Endothelial cell of umbilical vein (primary cell): ENCODE data around the gene RNF186. TPM values are rescaled to one million over a fixed set of nuclear protein-coding genes. Genes with fewer than 3 reads are reported as not detected.
A peak's percentile ranks its signal among the peaks of the same experiment; 100 is the strongest.

Experiments used
- BruUV-seq: library from RNA; stranded (reverse); fragments of 400-500 nt; replicated peaks from 2 replicates; lab custom pipeline; 2021; lab: Mats Ljungman, UMichigan
- CTCF ChIA-PET: fragments of 300-600, 350-600 bp; sonication (Branson Sonifier 250); formaldehyde crosslinking; loops from one replicate; lab custom pipeline; 2021; ENCODE audit warnings: antibody characterized with exemption, inconsistent platforms; lab: Charles Lee
- POLR2A ChIA-PET: fragments of 300-600, 350-600 bp; sonication (Branson Sonifier 250); formaldehyde crosslinking; loops from one replicate; lab custom pipeline; 2021; ENCODE audit warnings: antibody characterized with exemption, inconsistent platforms; lab: Charles Lee
- DNase-seq: peaks from one replicate; pipeline ENCODE4 v3.0.0-alpha.2; 2011; ENCODE audit warnings: low read depth, low spot score
- FAIRE-seq: peaks from 2 replicates; lab custom pipeline; 2011; peaks lifted over from hg19 to GRCh38; lab: Jason Lieb, UNC
- H2AFZ ChIP-seq: 2 replicates; pipeline ENCODE4 v1.6.0; 2012; ENCODE audit warnings: low read depth, low read length, control low read depth, inconsistent platforms
- H3K27ac ChIP-seq: 2 replicates; pipeline ENCODE4 v1.5.1; 2011; ENCODE audit warnings: low read depth, mild to moderate bottlenecking, control low read depth, low read length, moderate library complexity; ENCODE audit not compliant: insufficient read depth
- H3K27me3 ChIP-seq, 2 experiments: 2 replicates each; pipeline versions ENCODE4 v1.6.0 to v1.6.1; 2011; ENCODE audit warnings: low read length in 2 of 2, mixed read lengths in 1 of 2; ENCODE audit not compliant: control insufficient read depth in 2 of 2, insufficient read depth in 2 of 2
- H3K36me3 ChIP-seq, 2 experiments: 2 replicates in 1 of 2; 3 replicates in 1 of 2; pipeline ENCODE4 v1.5.1; 2011; ENCODE audit warnings: low read length in 2 of 2, mild to moderate bottlenecking in 1 of 2, moderate library complexity in 1 of 2; ENCODE audit not compliant: control insufficient read depth in 2 of 2, insufficient read depth in 2 of 2; ENCODE audit errors: extremely low read depth in 1 of 2
- H3K4me1 ChIP-seq: 3 replicates; pipeline ENCODE4 v1.5.1; 2011; ENCODE audit warnings: mild to moderate bottlenecking, low read length; ENCODE audit not compliant: control insufficient read depth, insufficient read depth; ENCODE audit errors: extremely low read depth
- H3K4me2 ChIP-seq: 2 replicates; pipeline ENCODE4 v1.6.1; 2011; ENCODE audit warnings: low read length, control low read depth, mixed read lengths; ENCODE audit not compliant: insufficient read depth
- H3K4me3 ChIP-seq, 3 experiments: fragments of 200-600 bp in 1 of 3; sonication (generic), shearing (Covaris generic) in 1 of 3; replicated peaks in 1 of 3; 2 replicates each; pipeline ENCODE4 v1.5.1; 2011 to 2016; ENCODE audit warnings: control low read depth in 3 of 3, low read length in 3 of 3, mild to moderate bottlenecking in 2 of 3, inconsistent platforms in 1 of 3, low read depth in 1 of 3, moderate library complexity in 1 of 3; ENCODE audit not compliant: insufficient read depth in 1 of 3
- H3K79me2 ChIP-seq: 2 replicates; pipeline ENCODE4 v1.6.0; 2012; ENCODE audit warnings: low read length, inconsistent platforms; ENCODE audit not compliant: control insufficient read depth, insufficient read depth
- H3K9ac ChIP-seq: replicated peaks from 2 replicates; pipeline ENCODE3; 2011; ENCODE audit warnings: low read length, control low read depth; ENCODE audit not compliant: insufficient read depth; ENCODE audit errors: extremely low read depth
- H3K9me1 ChIP-seq: replicated peaks from 3 replicates; pipeline ENCODE4 v1.6.0; 2011; ENCODE audit warnings: mild to moderate bottlenecking, low read length; ENCODE audit not compliant: control insufficient read depth, insufficient read depth; ENCODE audit errors: extremely low read depth
- H3K9me3 ChIP-seq: replicated peaks from 2 replicates; pipeline ENCODE4 v1.5.1; 2012; ENCODE audit warnings: low read length, inconsistent platforms; ENCODE audit not compliant: control insufficient read depth, insufficient read depth
- H4K20me1 ChIP-seq: replicated peaks from 2 replicates; pipeline ENCODE3; 2011; ENCODE audit warnings: mild to moderate bottlenecking, low read length; ENCODE audit not compliant: control insufficient read depth, insufficient read depth; ENCODE audit errors: extremely low read depth
- EZH2 ChIP-seq: IDR thresholded peaks from 2 replicates; pipeline ENCODE4 v1.6.1; 2012; ENCODE audit warnings: borderline replicate concordance, low read depth, mild to moderate bottlenecking, moderate library complexity, low read length, inconsistent platforms; ENCODE audit not compliant: severe bottlenecking
- FOS ChIP-seq: IDR thresholded peaks from 2 replicates; pipeline ENCODE4 v1.6.1; 2011; ENCODE audit warnings: mild to moderate bottlenecking, low read length, moderate library complexity, borderline replicate concordance; ENCODE audit not compliant: insufficient read depth
- GATA2 ChIP-seq: IDR thresholded peaks from 2 replicates; pipeline ENCODE4 v1.7.0; 2011; ENCODE audit warnings: low read depth, mild to moderate bottlenecking, moderate library complexity, mixed read lengths, low read length; ENCODE audit not compliant: insufficient read length, insufficient read depth
- JUN ChIP-seq: IDR thresholded peaks from 2 replicates; pipeline ENCODE4 v1.6.1; 2011; ENCODE audit warnings: borderline replicate concordance, low read depth; ENCODE audit not compliant: insufficient read length, insufficient read depth
- MAX ChIP-seq: IDR thresholded peaks from 2 replicates; pipeline ENCODE4 v1.6.1; 2011; ENCODE audit not compliant: insufficient read depth, insufficient read length
- MYC ChIP-seq: IDR thresholded peaks from one replicate; pipeline ENCODE4 v1.6.1; 2011; ENCODE audit warnings: mild to moderate bottlenecking, low read depth, low read length
- POLR2A ChIP-seq: IDR thresholded peaks from 2 replicates; pipeline ENCODE4 v1.6.1; 2012; ENCODE audit warnings: low read depth, mild to moderate bottlenecking, control low read depth, low read length
- dilution Hi-C: fragments of 300-500 bp; cut with MboI; formaldehyde crosslinking; loops from one replicate; pipeline ENCODE4 v1.15.0; 2019; ENCODE audit warnings: low sequenced_read_pairs; ENCODE audit not compliant: extremely low pct_ligation_motif_present
- intact Hi-C: fragments of 100-400 bp; cut with micrococcal nuclease; formaldehyde crosslinking; loops from one replicate; pipeline ENCODE4 v1.10.0; 2022
- polyA plus RNA-seq, 4 experiments: library from polyadenylated mRNA; depleted of rRNA in 3 of 4; stranded (reverse) in 3 of 4; unstranded in 1 of 4; fragments of >200 nt; gene quantifications; 2 replicates each; pipeline versions ENCODE4 v1.2.1 to v1.2.3, GENCODE V29; 2011 to 2012; ENCODE audit warnings: missing spikeins in 1 of 4
- total RNA-seq: library from RNA; stranded (reverse); gene quantifications from 2 replicates; pipeline ENCODE4 v1.2.3, GENCODE V29; 2021
- TF ChIP-seq, protein P1 (sequence below), 2 donors: IDR thresholded peaks; 1 replicate in 1 of 2; 2 replicates in 1 of 2; pipeline ENCODE4 v1.5.1; 2011; ENCODE audit warnings: low read length in 2 of 2, mild to moderate bottlenecking in 2 of 2, moderate library complexity in 2 of 2, control low read depth in 1 of 2, inconsistent platforms in 1 of 2, low read depth in 1 of 2; ENCODE audit not compliant: insufficient read depth in 1 of 2; ENCODE audit errors: extremely low read depth in 1 of 2

RNF186 gene
- total and polyA plus RNA-seq, 2 donors (not counting 3 experiments of a cell fraction or from before 2014, with no cell fraction given), result not detected

DNA sequence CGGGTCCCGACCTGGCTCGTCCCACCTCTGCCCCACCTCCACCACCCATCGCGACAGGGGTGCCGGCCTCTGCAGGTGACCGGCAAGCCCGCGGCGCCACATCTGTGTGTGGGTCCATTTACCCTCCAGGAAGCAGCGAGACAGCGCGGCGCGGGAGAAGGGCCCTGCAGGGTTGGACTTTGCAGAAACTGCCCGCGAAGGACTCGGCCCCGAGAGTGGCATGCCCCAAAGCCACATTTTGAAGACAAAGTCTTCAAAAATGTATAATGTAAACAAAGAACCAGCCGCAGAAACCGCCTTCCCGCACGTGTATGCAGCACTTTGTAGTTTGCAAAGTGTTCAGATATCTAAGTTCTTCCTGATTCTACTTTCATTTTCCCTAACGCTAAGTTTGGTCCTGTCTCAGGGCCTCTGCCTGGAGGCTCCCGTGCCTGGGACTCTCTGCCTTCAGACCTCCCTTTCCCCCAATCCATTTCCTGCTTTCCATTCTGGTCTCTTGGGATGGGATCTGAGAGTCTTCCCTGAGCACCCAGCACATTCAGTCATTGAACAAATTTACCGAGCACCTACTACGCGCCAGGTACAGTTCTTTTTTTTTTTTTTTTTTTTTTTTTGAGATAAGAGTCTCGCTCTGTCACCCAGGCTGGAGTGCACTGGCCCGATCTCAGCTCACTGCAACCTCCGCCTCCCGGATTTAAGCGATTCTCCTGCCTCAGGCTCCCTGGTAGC is 14.8 kb downstream of the RNF186 start:
- no TSS peak for BruUV-seq

More for the DNA sequence above, 14.8 kb downstream of the RNF186 start:
- dilution Hi-C loops, result no loop called here
- H3K9me3 ChIP-seq, result no peaks in the 10 kb centered on the region
- H4K20me1 ChIP-seq, result no peaks in the 10 kb centered on the region
- peaks cover 9% of the 10 kb centered on the region for H3K4me1 ChIP-seq
- H3K4me2 ChIP-seq, result peak overlapping the region; percentile 60
- H3K36me3 ChIP-seq, result no peaks in the 10 kb centered on the region
- intact Hi-C loops, result loop anchor here (2.0 kb wide), 1 partner anchor 83 kb away; the partner anchor contains the start of gene OTUD3
- POLR2A ChIA-PET, result interaction anchor here (0.9 kb wide), 1 partner anchor 34 kb away, joined by 3 read pairs; no protein-coding TSS in a partner anchor
- H3K27ac ChIP-seq, result peak overlapping the region; percentile 15
- TF ChIP-seq MYC (no peak), FOS (no peak), POLR2A (no peak), JUN (no peak), GATA2 (no peak), MAX (no peak), EZH2 (no peak)
- TF ChIP-seq, protein P1, sequence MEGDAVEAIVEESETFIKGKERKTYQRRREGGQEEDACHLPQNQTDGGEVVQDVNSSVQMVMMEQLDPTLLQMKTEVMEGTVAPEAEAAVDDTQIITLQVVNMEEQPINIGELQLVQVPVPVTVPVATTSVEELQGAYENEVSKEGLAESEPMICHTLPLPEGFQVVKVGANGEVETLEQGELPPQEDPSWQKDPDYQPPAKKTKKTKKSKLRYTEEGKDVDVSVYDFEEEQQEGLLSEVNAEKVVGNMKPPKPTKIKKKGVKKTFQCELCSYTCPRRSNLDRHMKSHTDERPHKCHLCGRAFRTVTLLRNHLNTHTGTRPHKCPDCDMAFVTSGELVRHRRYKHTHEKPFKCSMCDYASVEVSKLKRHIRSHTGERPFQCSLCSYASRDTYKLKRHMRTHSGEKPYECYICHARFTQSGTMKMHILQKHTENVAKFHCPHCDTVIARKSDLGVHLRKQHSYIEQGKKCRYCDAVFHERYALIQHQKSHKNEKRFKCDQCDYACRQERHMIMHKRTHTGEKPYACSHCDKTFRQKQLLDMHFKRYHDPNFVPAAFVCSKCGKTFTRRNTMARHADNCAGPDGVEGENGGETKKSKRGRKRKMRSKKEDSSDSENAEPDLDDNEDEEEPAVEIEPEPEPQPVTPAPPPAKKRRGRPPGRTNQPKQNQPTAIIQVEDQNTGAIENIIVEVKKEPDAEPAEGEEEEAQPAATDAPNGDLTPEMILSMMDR (IDR thresholded peaks at IDR 0.05; ENCODE audit: extremely low read depth in 1 of 2, insufficient read depth in 1 of 2, low read depth in 1 of 2, low read length in 2 of 2), result no peak
- H3K79me2 ChIP-seq, result no peaks in the 10 kb centered on the region
- H3K4me3 ChIP-seq, result peak overlapping the region; percentile 31 to 72 (median 69)
- FAIRE-seq (peak; percentile 60), DNase-seq (peak; percentile 60)
- peak overlapping the region; percentile 98 for H2AFZ ChIP-seq
- H3K27me3 ChIP-seq, result no peaks in the 10 kb centered on the region
- H3K9ac ChIP-seq, result peak overlapping the region; percentile 45
- no peaks in the 10 kb centered on the region for H3K9me1 ChIP-seq
- CTCF ChIA-PET, result interaction anchor here (0.6 to 1.3 kb wide), 4 partner anchors 16 to 82 kb away, joined by 3 to 5 read pairs (median 3); partner anchors contain the start of gene OTUD3
